ENCODE results near the gene TEX22. TPM values are rescaled to one million over a fixed set of nuclear protein-coding genes. Genes with fewer than 3 reads are reported as not detected.

Gene TEX22
- total and polyA plus RNA-seq, 11 donors: 0.06 to 1.8 (median 0.60) TPM; not detected in 3

- WGBS, 4 donors: 80 to 93% (median 92%) methylated on average over 15 to 25 of the region's 25 CpGs
- H3K27me3 ChIP-seq: no peaks in the 10 kb centered on the region
- no peak overlapping the region for H3K4me3 ChIP-seq
- intact Hi-C loops (cut with DNase I): no loop called here
- no peaks in the 10 kb centered on the region for H3K9me3 ChIP-seq
- peaks cover 0 to 63% (median 31%) of the 10 kb centered on the region in 9 donors for H3K36me3 ChIP-seq
- DNase-seq: peak in 3 of 5 donors; percentile 15 to 64 (median 28)
- ATAC-seq: peak in 1 of 4 donors; percentile 9
- peak overlapping the region in 3 of 12 donors; percentile 17 to 89 (median 22) for H3K27ac ChIP-seq
- TF ChIP-seq CTCF (IDR thresholded peaks at IDR 0.05): no peak
- no peak for TF ChIP-seq POLR2A (IDR thresholded peaks at IDR 0.05)
- H3K4me1 ChIP-seq: peaks cover 0 to 44% (median 0%) of the 10 kb centered on the region in 12 donors
These were observed 10.0 kb upstream of the TEX22 start for GRCh38 chr14:105388110-105388951.

- peaks cover 0 to 56% (median 26%) of the 10 kb centered on the region in 9 donors for H3K36me3 ChIP-seq
- peaks cover 0 to 47% (median 0%) of the 10 kb centered on the region in 12 donors for H3K4me1 ChIP-seq
- H3K9me3 ChIP-seq: no peaks in the 10 kb centered on the region
- 90 to 96% (median 91%) methylated on average over 4 to 16 of the region's 16 CpGs for WGBS, 4 donors
- TF ChIP-seq POLR2A (IDR thresholded peaks at IDR 0.05): no peak
- TF ChIP-seq CTCF (IDR thresholded peaks at IDR 0.05): no peak
- H3K27me3 ChIP-seq: no peaks in the 10 kb centered on the region
- no peak for ATAC-seq
- intact Hi-C loops (cut with DNase I): no loop called here
- H3K27ac ChIP-seq: peak overlapping the region in 4 of 12 donors; percentile 17 to 89 (median 28)
- DNase-seq: peak in 1 of 5 donors; percentile 44
- H3K4me3 ChIP-seq: no peak overlapping the region
These were observed 9.4 kb upstream of the TEX22 start for GRCh38 chr14:105388976-105389375.

GRCh38 chr14:105389534-105389933, 8.8 kb upstream of the TEX22 start:
- WGBS, 4 donors: 69 to 79% (median 76%) methylated on average over 11 to 12 of the region's 12 CpGs
- intact Hi-C loops (cut with DNase I): no loop called here
- DNase-seq: peak in 2 of 5 donors; percentile 28 to 63
- no peak for TF ChIP-seq POLR2A (IDR thresholded peaks at IDR 0.05)
- no peak for TF ChIP-seq CTCF (IDR thresholded peaks at IDR 0.05)
- Histone ChIP-seq H3K4me1 (peaks cover 0 to 52% (median 0%) of the 10 kb centered on the region in 12 donors), H3K27me3 (no peaks in the 10 kb centered on the region), H3K36me3 (peaks cover 0 to 56% (median 21%) of the 10 kb centered on the region in 9 donors), H3K9me3 (no peaks in the 10 kb centered on the region), H3K27ac (peak overlapping the region in 5 of 12 donors; percentile 34 to 89 (median 45)), H3K4me3 (no peak overlapping the region)
- peak in 1 of 4 donors; percentile 20 for ATAC-seq
